GM12864 (cell line): ENCODE data around the gene UMODL1.

ENCODE experiments used
- DNase-seq: peaks from one replicate; pipeline ENCODE4 v3.0.0-alpha.2; 2011; ENCODE audit warnings: low read depth
- H3K4me3 ChIP-seq: 2 replicates; pipeline ENCODE4 v1.5.1; 2011; ENCODE audit warnings: mild to moderate bottlenecking, low read depth, low read length, control low read depth
- CTCF ChIP-seq: IDR thresholded peaks from 2 replicates; pipeline ENCODE4 v1.5.1; 2011; ENCODE audit warnings: low read depth, mild to moderate bottlenecking, moderate library complexity, low read length, control low read depth, inconsistent platforms; ENCODE audit errors: missing control alignments

Gene UMODL1

DNA sequence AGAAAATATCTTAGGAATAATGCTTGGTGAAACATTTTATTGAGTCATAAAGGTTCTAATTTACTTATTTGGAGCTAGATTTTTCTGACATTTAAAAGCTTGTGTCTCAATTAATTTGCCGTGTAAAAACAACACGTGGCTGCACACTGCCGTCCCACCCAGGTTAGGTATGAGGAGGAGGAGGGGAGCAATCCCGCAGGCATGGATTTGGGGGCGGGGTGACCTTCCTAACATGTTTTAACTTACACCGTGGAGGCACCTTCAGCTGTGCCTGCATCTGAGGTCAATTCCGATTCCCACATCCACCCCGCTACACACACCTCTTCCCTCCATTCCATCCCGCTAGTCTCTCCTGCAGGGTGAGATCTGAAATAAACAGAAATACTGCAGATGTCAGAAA is 28.5 kb upstream of the UMODL1 start:
- H3K4me3 ChIP-seq, result no peak overlapping the region
- DNase-seq, result no peak
- TF ChIP-seq CTCF, result no peak

- no peak for TF ChIP-seq CTCF
- H3K4me3 ChIP-seq, result no peak overlapping the region
- DNase-seq, result no peak
Measured at GRCh38 chr21:42043201-42043895, 27.8 kb upstream of the UMODL1 start.

GRCh38 chr21:42043961-42044360 is 27.2 kb upstream of the UMODL1 start:
- no peak overlapping the region for H3K4me3 ChIP-seq
- TF ChIP-seq CTCF, result no peak

DNA sequence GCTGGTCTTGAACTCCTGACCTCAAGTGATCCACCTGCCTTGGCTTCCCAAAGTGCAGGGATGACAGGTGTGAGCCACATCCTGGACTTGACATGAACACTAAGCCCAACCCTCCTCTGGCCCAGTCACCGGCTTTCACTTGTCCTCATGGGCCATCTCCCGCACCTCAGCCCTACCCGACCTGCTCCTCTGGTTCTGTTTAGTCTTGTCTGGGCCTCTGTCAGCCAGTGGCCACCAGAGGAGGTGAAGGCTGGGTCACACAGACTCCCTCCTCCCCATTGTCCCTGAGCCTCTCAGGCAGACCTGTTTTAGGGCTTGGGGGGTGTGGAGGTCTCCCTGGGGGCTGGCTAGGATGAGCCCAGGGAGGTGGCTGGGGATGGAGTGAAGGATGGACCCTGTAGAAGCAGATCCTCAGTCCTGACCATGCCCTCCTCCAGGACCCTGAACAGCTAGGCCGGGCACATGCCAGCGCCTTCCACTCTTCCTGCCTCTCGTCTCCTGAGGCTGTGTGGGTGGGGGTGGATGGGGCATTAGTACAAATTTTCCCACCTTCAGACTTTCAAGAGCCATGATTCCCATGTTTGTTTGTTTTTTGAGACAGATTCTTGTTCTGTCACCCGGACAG is 26.1 kb upstream of the UMODL1 start:
- no peak for TF ChIP-seq CTCF
- DNase-seq, result no peak
- no peak overlapping the region for H3K4me3 ChIP-seq

More at GRCh38 chr21:42043961-42044360, 27.2 kb upstream of the UMODL1 start:
- no peak for DNase-seq

GRCh38 chr21:42047821-42048613 is 23.1 kb upstream of the UMODL1 start:
- no peak for DNase-seq
- TF ChIP-seq CTCF, result no peak
- no peak overlapping the region for H3K4me3 ChIP-seq

DNA sequence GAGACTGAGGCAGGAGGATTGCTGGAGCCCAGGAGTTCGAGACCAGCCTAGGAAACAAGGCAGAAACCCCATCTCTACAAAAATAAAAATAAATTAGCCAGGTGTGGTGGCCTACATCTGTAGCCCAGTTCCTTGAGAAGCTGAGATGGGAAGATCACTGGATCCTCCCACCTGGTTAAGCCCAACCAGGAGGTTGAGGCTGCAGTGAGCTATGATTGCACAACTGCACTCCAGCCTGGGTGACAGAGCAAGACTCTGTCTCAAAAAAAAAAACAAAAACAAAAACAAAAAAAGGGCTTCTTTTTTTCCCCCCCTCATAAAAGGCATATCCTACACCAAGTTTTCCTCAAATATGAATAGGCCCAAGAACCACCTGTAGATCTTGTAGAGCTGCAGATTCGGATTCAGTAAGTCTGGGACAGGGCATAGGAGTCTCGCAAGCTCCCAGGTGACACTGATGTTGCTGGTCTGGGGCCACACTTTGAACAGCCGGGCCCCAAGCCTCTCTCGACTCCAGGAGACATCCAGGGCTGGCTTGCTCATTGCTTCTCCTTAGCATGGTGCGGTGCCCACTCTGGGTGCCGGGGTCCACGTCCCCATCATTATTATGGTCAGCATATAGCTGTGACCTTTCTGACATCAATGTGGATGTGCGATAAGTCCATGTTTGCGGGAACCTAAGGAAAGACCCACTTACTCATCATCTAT is 22.1 kb upstream of the UMODL1 start:
- H3K4me3 ChIP-seq, result no peak overlapping the region
- no peak for TF ChIP-seq CTCF
- no peak for DNase-seq
